HepG2 (cell line): ENCODE measurements around the gene SULT2B1. TPM values are rescaled to one million over a fixed set of nuclear protein-coding genes. Genes with fewer than 3 reads are reported as not detected.

Experiments
- ATAC-seq: fragments of 200-7000 bp; cut with Tn5 transposase; 3 replicates; pipeline ENCODE4 v1.9.1; 2020; ENCODE audit warnings: mild to moderate bottlenecking, moderate library complexity
- BruUV-seq: library from RNA; stranded (reverse); fragments of 400-500 nt; replicated peaks from 2 replicates; lab custom pipeline; 2021; lab: Mats Ljungman, UMichigan
- CTCF ChIA-PET: fragments of 300-600 bp; formaldehyde crosslinking; extraction: SDS; loops from one replicate; lab custom pipeline; 2021; ENCODE audit warnings: low total read pairs, inconsistent platforms, low intra/inter-chr PET ratio; lab: Yijun Ruan, JAX
- POLR2A ChIA-PET: fragments of 350-600 bp; sonication (Branson Sonifier 250); formaldehyde crosslinking; loops from one replicate; lab custom pipeline; 2020; ENCODE audit warnings: antibody characterized with exemption, inconsistent platforms; lab: Yijun Ruan, JAX
- DNase-seq: peaks from one replicate; pipeline ENCODE4 v3.0.0-alpha.2; 2015; ENCODE audit warnings: low spot score
- FAIRE-seq: peaks from 3 replicates; lab custom pipeline; 2011; peaks lifted over from hg19 to GRCh38; lab: Jason Lieb, UNC
- H2AFZ ChIP-seq: one replicate; pipeline ENCODE4 v1.6.1; 2011; ENCODE audit warnings: low read length, inconsistent platforms
- H3K27ac ChIP-seq: fragments of 300-600 bp; 3 replicates; pipeline ENCODE4 v1.8.0; 2011; ENCODE audit warnings: mixed run types, mild to moderate bottlenecking, mixed read lengths, low read length, inconsistent platforms; ENCODE audit not compliant: insufficient read depth; ENCODE audit errors: extremely low read length
- H3K27me3 ChIP-seq, 2 experiments: fragments of 200-600 bp in 1 of 2; 2 replicates in 1 of 2; 3 replicates in 1 of 2; pipeline versions ENCODE4 v1.6.0 to v1.8.0; 2011; ENCODE audit warnings: low read length in 2 of 2, mild to moderate bottlenecking in 2 of 2, moderate library complexity in 2 of 2, inconsistent platforms in 1 of 2; ENCODE audit not compliant: insufficient read depth in 2 of 2, control insufficient read depth in 1 of 2
- H3K36me3 ChIP-seq, 2 experiments: fragments of 200-600 bp in 1 of 2; replicated peaks in 1 of 2; 2 replicates in 1 of 2; 3 replicates in 1 of 2; pipeline versions ENCODE4 v1.5.1 to v1.8.0; 2011; ENCODE audit warnings: low read length in 2 of 2, inconsistent platforms in 1 of 2; ENCODE audit not compliant: insufficient read depth in 2 of 2, control insufficient read depth in 1 of 2
- H3K4me1 ChIP-seq: 2 replicates; pipeline ENCODE4 v1.5.1; 2012; ENCODE audit warnings: low read length, inconsistent platforms; ENCODE audit not compliant: insufficient read depth
- H3K4me2 ChIP-seq: 2 replicates; pipeline ENCODE4 v1.6.0; 2011; ENCODE audit warnings: low read depth, low read length, inconsistent platforms
- H3K4me3 ChIP-seq, 3 experiments: fragments of 200-600 bp in 1 of 3; sonication (generic), shearing (Covaris generic) in 1 of 3; replicated peaks in 1 of 3; 2 replicates each; pipeline ENCODE4 v1.5.1; 2011 to 2016; ENCODE audit warnings: low read length in 3 of 3, inconsistent platforms in 2 of 3, low read depth in 2 of 3, mild to moderate bottlenecking in 2 of 3, control low read depth in 1 of 3, mixed read lengths in 1 of 3; ENCODE audit not compliant: insufficient read depth in 1 of 3
- H3K79me2 ChIP-seq: one replicate; pipeline ENCODE4 v1.6.1; 2011; ENCODE audit warnings: low read length, inconsistent platforms; ENCODE audit not compliant: insufficient read depth
- H3K9ac ChIP-seq: 2 replicates; pipeline ENCODE4 v1.6.0; 2011; ENCODE audit warnings: mild to moderate bottlenecking, low read depth, low read length, inconsistent platforms; ENCODE audit not compliant: insufficient read depth
- H3K9me3 ChIP-seq: 2 replicates; pipeline ENCODE4 v1.5.1; 2012; ENCODE audit warnings: mild to moderate bottlenecking, low read length
- H4K20me1 ChIP-seq: 2 replicates; pipeline ENCODE4 v1.6.0; 2011; ENCODE audit warnings: inconsistent platforms, mild to moderate bottlenecking, low read length, moderate library complexity; ENCODE audit not compliant: insufficient read depth
- FOXC1 ChIP-seq: sonication (generic); formaldehyde crosslinking; IDR thresholded peaks from 2 replicates; pipeline ENCODE4 v1.8.0; 2022; ENCODE audit warnings: mild to moderate bottlenecking, missing genetic modification reagents, borderline replicate concordance
- GATAD1 ChIP-seq: IDR thresholded peaks from 2 replicates; pipeline ENCODE4 v1.6.1; 2016; ENCODE audit warnings: missing genetic modification reagents, missing compliant biosample characterization
- PLSCR1 ChIP-seq: sonication (generic); formaldehyde crosslinking; IDR thresholded peaks from 2 replicates; pipeline ENCODE4 v1.5.0; 2020; ENCODE audit warnings: missing genetic modification reagents, mild to moderate bottlenecking, borderline replicate concordance
- SMAD3 ChIP-seq: sonication (generic); formaldehyde crosslinking; IDR thresholded peaks from 2 replicates; pipeline ENCODE4 v1.4.0; 2020; ENCODE audit warnings: missing genetic modification reagents
- THAP11 ChIP-seq: IDR thresholded peaks from 2 replicates; pipeline ENCODE4 v1.6.1; 2016; ENCODE audit warnings: missing biosample characterization, missing genetic modification reagents
- YEATS4 ChIP-seq: sonication (generic); formaldehyde crosslinking; IDR thresholded peaks from 2 replicates; pipeline ENCODE4 v1.4.0; 2020; ENCODE audit warnings: missing genetic modification reagents, borderline replicate concordance
- ZBTB4 ChIP-seq: sonication (generic); formaldehyde crosslinking; IDR thresholded peaks from 2 replicates; pipeline ENCODE4 v1.4.0; 2020; ENCODE audit warnings: missing genetic modification reagents, mild to moderate bottlenecking, borderline replicate concordance
- ZNF205 ChIP-seq: IDR thresholded peaks from 2 replicates; pipeline ENCODE4 v1.6.1; 2018; ENCODE audit warnings: missing biosample characterization, missing genetic modification reagents
- ZNF3 ChIP-seq: IDR thresholded peaks from 2 replicates; pipeline ENCODE4 v1.7.0; 2017; ENCODE audit warnings: inconsistent platforms
- WGBS: methylation state at CpG from one replicate; pipeline ENCODE4 v1.1.6; 2017; ENCODE audit warnings: low lambda C conversion rate; 5-methylcytosine and 5-hydroxymethylcytosine counted together
- in situ Hi-C: cut with HindIII; loops from 2 replicates; pipeline ENCODE4 v1.10.0; 2017; ENCODE audit warnings: low pct_unique_long_range_greater_than_20kb; ENCODE audit not compliant: extremely low pct_ligation_motif_present
- intact Hi-C: fragments of 100-400 bp; cut with micrococcal nuclease; formaldehyde crosslinking; loops from one replicate; pipeline ENCODE4 v1.10.0; 2022; ENCODE audit not compliant: unreplicated experiment
- polyA plus RNA-seq, 8 experiments: library from polyadenylated mRNA; depleted of rRNA in 3 of 8; stranded (reverse) in 7 of 8; unstranded in 1 of 8; fragments of >200 nt; fragmentation: Illumina TruSeq in 4 of 8; extraction: Trizol in 4 of 8; gene quantifications; 2 replicates each; pipeline versions ENCODE4 v1.2.1 to v1.2.3, GENCODE V29; 2011 to 2016; ENCODE audit warnings: low read depth in 4 of 8, missing spikeins in 1 of 8, mixed read lengths in 1 of 8; ENCODE audit not compliant: insufficient read depth in 1 of 8
- total RNA-seq, 5 experiments: library from RNA; depleted of rRNA; stranded (reverse); fragments of >200 nt; fragmentation: Illumina TruSeq; extraction: Trizol; gene quantifications; 2 replicates each; pipeline ENCODE4 v1.2.3, GENCODE V29; 2016; ENCODE audit warnings: low read depth in 1 of 5

Gene SULT2B1
- total and polyA plus RNA-seq, 2 of the 13 experiments (the other 11 are each of a cell fraction or from before 2014, with no cell fraction given) = 0.13 TPM; not detected in 1

DNA sequence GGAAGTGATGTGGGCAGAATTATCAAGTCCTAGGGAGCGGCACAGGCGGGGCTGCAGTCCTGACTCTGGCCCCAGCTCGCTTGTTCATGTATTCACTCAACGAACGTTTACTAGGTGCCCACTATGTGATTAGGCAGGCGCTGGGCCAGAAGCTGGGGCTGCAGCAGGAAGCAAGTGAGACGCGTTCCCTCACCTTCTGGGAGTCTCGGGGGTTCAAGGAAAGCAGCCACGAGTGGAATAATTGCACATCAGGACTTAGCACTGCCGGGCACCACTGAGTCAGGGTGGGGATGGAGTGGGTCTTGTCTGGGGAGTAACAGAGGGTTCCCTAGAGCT lies 37.9 kb upstream of the SULT2B1 start (continued):
- TF ChIP-seq ZBTB4 (CRISPR knock-in tag) (no peak), ZNF3 (CRISPR knock-in tag) (peak; percentile 89), GATAD1 (CRISPR knock-in tag) (no peak), SMAD3 (no peak)

DNA sequence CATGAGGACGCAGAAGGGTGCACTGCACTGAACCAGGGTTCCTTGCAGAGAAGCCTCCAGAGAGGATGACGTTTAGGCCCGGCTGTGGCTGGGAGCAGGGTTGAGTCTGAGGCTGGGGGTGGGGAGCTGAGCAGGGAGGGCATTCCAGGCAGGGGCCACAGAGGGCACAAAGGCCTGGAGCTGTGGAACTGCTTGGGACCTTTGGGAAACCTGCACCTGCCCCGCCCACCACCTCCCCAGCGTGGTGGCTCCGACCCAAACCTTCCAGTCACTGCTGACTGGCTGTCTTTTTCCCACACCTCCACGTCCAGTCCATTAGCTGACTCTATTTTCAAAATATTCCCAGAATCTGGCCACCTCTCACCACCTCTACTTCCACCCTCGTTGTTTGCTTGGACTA lies 35.4 kb upstream of the SULT2B1 start:
- no peaks in the 10 kb centered on the region for H4K20me1 ChIP-seq
- H3K4me2 ChIP-seq = peak overlapping the region; percentile 50
- H3K4me1 ChIP-seq = peaks cover 30% of the 10 kb centered on the region
- H3K9ac ChIP-seq = no peak overlapping the region; the same call in 1 of the 2 replicates
- peaks cover 2 to 11% of the 10 kb centered on the region in 2 experiments; a peak in 3 of 5 replicates for H3K27me3 ChIP-seq
- BruUV-seq = no TSS peak
- no peaks in the 10 kb centered on the region for H3K9me3 ChIP-seq
- CTCF ChIA-PET = no interaction called here
- H3K4me3 ChIP-seq = no peak overlapping the region; a peak in 1 of 6 replicates
- no peak overlapping the region for H3K27ac ChIP-seq
- H2AFZ ChIP-seq = no peak overlapping the region
- intact Hi-C loops = loop anchor here (5.0 kb wide), 1 partner anchor 36 kb away; the partner anchor contains the start of gene SULT2B1
- FAIRE-seq = no peak
- WGBS = 3% methylated on average over 5 of the region's 8 CpGs
- no peaks in the 10 kb centered on the region for H3K36me3 ChIP-seq
- ATAC-seq = peak; percentile 28; the same call in 2 of the 3 replicates
- no peak for DNase-seq
- TF ChIP-seq ZNF205 (no peak), THAP11 (peak; percentile 32; the same call in 1 of the 2 replicates), PLSCR1 (CRISPR knock-in tag) (no peak), FOXC1 (no peak), YEATS4 (CRISPR knock-in tag) (no peak)
- POLR2A ChIA-PET = interaction anchor here (1.0 kb wide), 1 partner anchor 103 kb away, joined by 3 read pairs; the partner anchor contains the start of genes RPL18 and SPHK2
- in situ Hi-C loops = no loop called here
- H3K79me2 ChIP-seq = no peaks in the 10 kb centered on the region
